Neural cell (in vitro differentiated cells): Measurements from ENCODE around the gene DLGAP4. TPM values are rescaled to one million over a fixed set of nuclear protein-coding genes. Genes with fewer than 3 reads are reported as not detected.

ENCODE experiments used
- H2AFZ ChIP-seq: fragments of 200-600, 300-800 bp; sonication (generic), shearing (Covaris generic); 2 replicates; pipeline ENCODE4 v1.6.0; 2014; ENCODE audit warnings: low read depth, mild to moderate bottlenecking, antibody characterized with exemption, low read length, moderate library complexity
- H3F3A ChIP-seq: fragments of 200-600 bp; shearing (Covaris generic); 2 replicates; pipeline ENCODE4 v1.6.1; 2016; ENCODE audit warnings: mild to moderate bottlenecking, moderate library complexity, mixed read lengths, antibody characterized with exemption, low read length; ENCODE audit not compliant: insufficient read depth, poor library complexity, severe bottlenecking
- H3K27ac ChIP-seq: fragments of 200-600, 300-800 bp; sonication (generic), shearing (Covaris generic); 2 replicates; pipeline ENCODE4 v1.5.1; 2014; ENCODE audit warnings: mild to moderate bottlenecking, low read length, moderate library complexity
- H3K27me3 ChIP-seq: fragments of 300-800, 200-600 bp; sonication (generic), shearing (Covaris generic); 2 replicates; pipeline ENCODE4 v1.6.0; 2014; ENCODE audit warnings: mild to moderate bottlenecking, low read depth, low read length, moderate library complexity; ENCODE audit not compliant: insufficient read depth
- H3K36me3 ChIP-seq: fragments of 300-800, 200-600 bp; sonication (generic), shearing (Covaris generic); 2 replicates; pipeline ENCODE4 v1.5.1; 2014; ENCODE audit warnings: mild to moderate bottlenecking, antibody characterized with exemption, low read length, moderate library complexity; ENCODE audit not compliant: insufficient read depth
- H3K4me2 ChIP-seq: fragments of 300-800, 200-600 bp; sonication (generic), shearing (Covaris generic); 2 replicates; pipeline ENCODE4 v1.6.0; 2014; ENCODE audit warnings: mild to moderate bottlenecking, low read length
- H3K4me3 ChIP-seq: fragments of 300-800, 200-600 bp; sonication (generic), shearing (Covaris generic); 2 replicates; pipeline ENCODE4 v1.5.1; 2014; ENCODE audit warnings: mild to moderate bottlenecking, low read length, moderate library complexity
- H3K79me2 ChIP-seq: fragments of 200-600 bp; shearing (Covaris generic); replicated peaks from 2 replicates; pipeline ENCODE4 v1.6.0; 2014; ENCODE audit warnings: mild to moderate bottlenecking, low read length, moderate library complexity; ENCODE audit not compliant: insufficient read depth
- H3K9ac ChIP-seq: fragments of 300-800, 200-600 bp; sonication (generic), shearing (Covaris generic); 2 replicates; pipeline ENCODE4 v1.6.1; 2016; ENCODE audit warnings: mild to moderate bottlenecking, low read length, mixed read lengths
- H3K9me2 ChIP-seq: fragments of 200-600 bp; shearing (Covaris generic); 2 replicates; pipeline ENCODE4 v1.6.1; 2016; ENCODE audit warnings: mild to moderate bottlenecking, low read length, mixed read lengths; ENCODE audit not compliant: insufficient read depth
- H3K9me3 ChIP-seq: fragments of 200-600, 300-800 bp; sonication (generic), shearing (Covaris generic); 2 replicates; pipeline ENCODE4 v1.6.1; 2016; ENCODE audit warnings: mild to moderate bottlenecking, mixed run types, low read length, moderate library complexity, mixed read lengths
- H4K20me1 ChIP-seq: fragments of 200-600 bp; shearing (Covaris generic); 2 replicates; pipeline ENCODE4 v1.6.1; 2016; ENCODE audit warnings: mild to moderate bottlenecking, mixed run types; ENCODE audit not compliant: insufficient read depth
- EP300 ChIP-seq: fragments of 450-650 bp; conservative IDR thresholded peaks from 2 replicates; pipeline ENCODE4 v1.6.1; 2014; ENCODE audit warnings: antibody characterized with exemption, mild to moderate bottlenecking, moderate library complexity; ENCODE audit not compliant: poor library complexity, severe bottlenecking
- EZH2 ChIP-seq: fragments of 200-600, 300-800 bp; shearing (Covaris generic), sonication (generic); IDR thresholded peaks from 2 replicates; pipeline ENCODE4 v1.6.1; 2014; ENCODE audit warnings: antibody characterized with exemption, low read length, borderline replicate concordance, mild to moderate bottlenecking; ENCODE audit not compliant: insufficient read depth, poor library complexity, severe bottlenecking
- MXI1 ChIP-seq: fragments of 450-650 bp; conservative IDR thresholded peaks from 2 replicates; pipeline ENCODE4 v1.6.1; 2014; ENCODE audit warnings: antibody characterized with exemption, mild to moderate bottlenecking; ENCODE audit not compliant: poor library complexity, severe bottlenecking
- POLR2AphosphoS5 ChIP-seq: IDR thresholded peaks from 2 replicates; pipeline ENCODE4 v1.6.1; 2012
- RAD21 ChIP-seq: fragments of 450-650 bp; conservative IDR thresholded peaks from 2 replicates; pipeline ENCODE4 v1.6.1; 2014; ENCODE audit warnings: antibody characterized with exemption, mild to moderate bottlenecking, moderate library complexity
- REST ChIP-seq: IDR thresholded peaks from 2 replicates; pipeline ENCODE4 v1.6.1; 2012; ENCODE audit warnings: borderline replicate concordance
- SMC3 ChIP-seq: fragments of 450-650 bp; conservative IDR thresholded peaks from 2 replicates; pipeline ENCODE4 v1.6.1; 2014; ENCODE audit warnings: antibody characterized with exemption, mild to moderate bottlenecking, moderate library complexity; ENCODE audit not compliant: poor library complexity
- TAF1 ChIP-seq: IDR thresholded peaks from 2 replicates; pipeline ENCODE4 v1.6.1; 2012; ENCODE audit warnings: low read depth
- polyA plus RNA-seq: library from polyadenylated mRNA; depleted of rRNA; stranded (reverse); fragments of >200 nt; gene quantifications from 2 replicates; pipeline ENCODE4 v1.2.3, GENCODE V29; 2014
- TF ChIP-seq, protein P1 (sequence below): fragments of 450-650 bp; IDR thresholded peaks from 2 replicates; pipeline ENCODE4 v1.5.1; 2014; ENCODE audit warnings: antibody characterized with exemption, mild to moderate bottlenecking, moderate library complexity; ENCODE audit not compliant: poor library complexity, severe bottlenecking

DLGAP4 gene
- polyA plus RNA-seq, 1 donor from 2014 or later: 31.2 TPM

DNA sequence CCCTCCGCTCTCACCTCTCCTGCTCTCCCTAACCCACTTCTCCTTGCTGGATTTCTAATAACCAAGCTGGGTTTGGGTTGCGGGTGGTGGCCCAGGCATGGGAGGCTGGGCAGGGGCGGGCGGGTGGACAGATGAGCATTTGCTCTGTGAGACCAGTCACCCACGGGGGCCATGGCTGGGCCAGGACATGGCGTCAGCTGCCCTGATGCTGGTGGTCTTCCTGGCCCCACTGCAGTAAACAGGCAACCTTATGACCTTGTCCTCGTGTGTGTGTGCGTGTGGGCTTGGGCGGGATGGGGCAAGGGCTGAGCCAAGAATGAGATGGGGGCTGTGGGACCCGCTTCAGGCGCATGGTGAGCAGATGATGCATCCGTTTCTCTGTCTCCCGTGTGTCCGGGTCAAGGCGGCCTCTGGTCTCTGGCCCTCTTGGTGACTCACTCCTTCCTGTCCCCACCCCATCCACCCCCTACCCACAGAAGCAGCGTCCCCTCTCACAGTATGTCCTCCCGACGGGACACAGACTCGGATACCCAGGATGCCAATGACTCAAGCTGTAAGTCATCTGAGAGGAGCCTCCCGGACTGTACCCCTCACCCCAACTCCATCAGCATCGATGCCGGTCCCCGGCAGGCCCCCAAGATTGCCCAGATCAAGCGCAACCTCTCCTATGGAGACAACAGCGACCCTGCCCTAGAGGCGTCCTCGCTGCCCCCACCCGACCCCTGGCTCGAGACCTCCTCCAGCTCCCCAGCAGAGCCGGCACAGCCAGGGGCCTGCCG lies 193.8 kb downstream of the DLGAP4 start:
- H3K27ac ChIP-seq: no peak overlapping the region
- H3F3A ChIP-seq: peaks cover 4% of the 10 kb centered on the region
- no peak overlapping the region for H3K4me2 ChIP-seq
- H2AFZ ChIP-seq: no peak overlapping the region
- H3K27me3 ChIP-seq: no peaks in the 10 kb centered on the region
- no peaks in the 10 kb centered on the region for H3K9me3 ChIP-seq
- H4K20me1 ChIP-seq: peaks cover 6% of the 10 kb centered on the region
- H3K4me3 ChIP-seq: no peak overlapping the region
- peaks cover 10% of the 10 kb centered on the region for H3K36me3 ChIP-seq
- H3K9me2 ChIP-seq: no peaks in the 10 kb centered on the region
- no peak overlapping the region for H3K9ac ChIP-seq
- no peak for TF ChIP-seq EP300
- TF ChIP-seq, protein P1, sequence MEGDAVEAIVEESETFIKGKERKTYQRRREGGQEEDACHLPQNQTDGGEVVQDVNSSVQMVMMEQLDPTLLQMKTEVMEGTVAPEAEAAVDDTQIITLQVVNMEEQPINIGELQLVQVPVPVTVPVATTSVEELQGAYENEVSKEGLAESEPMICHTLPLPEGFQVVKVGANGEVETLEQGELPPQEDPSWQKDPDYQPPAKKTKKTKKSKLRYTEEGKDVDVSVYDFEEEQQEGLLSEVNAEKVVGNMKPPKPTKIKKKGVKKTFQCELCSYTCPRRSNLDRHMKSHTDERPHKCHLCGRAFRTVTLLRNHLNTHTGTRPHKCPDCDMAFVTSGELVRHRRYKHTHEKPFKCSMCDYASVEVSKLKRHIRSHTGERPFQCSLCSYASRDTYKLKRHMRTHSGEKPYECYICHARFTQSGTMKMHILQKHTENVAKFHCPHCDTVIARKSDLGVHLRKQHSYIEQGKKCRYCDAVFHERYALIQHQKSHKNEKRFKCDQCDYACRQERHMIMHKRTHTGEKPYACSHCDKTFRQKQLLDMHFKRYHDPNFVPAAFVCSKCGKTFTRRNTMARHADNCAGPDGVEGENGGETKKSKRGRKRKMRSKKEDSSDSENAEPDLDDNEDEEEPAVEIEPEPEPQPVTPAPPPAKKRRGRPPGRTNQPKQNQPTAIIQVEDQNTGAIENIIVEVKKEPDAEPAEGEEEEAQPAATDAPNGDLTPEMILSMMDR: no peak
- TF ChIP-seq EZH2: no peak
- TF ChIP-seq REST: no peak
- TF ChIP-seq TAF1: no peak
- TF ChIP-seq POLR2AphosphoS5: no peak
- no peak for TF ChIP-seq RAD21
- TF ChIP-seq SMC3: no peak
- no peak for TF ChIP-seq MXI1
- peaks cover 13% of the 10 kb centered on the region for H3K79me2 ChIP-seq

GRCh38 chr20:36501367-36502006 lies 195.3 kb downstream of the DLGAP4 start:
- Histone ChIP-seq H3K27ac (no peak overlapping the region), H3K9ac (no peak overlapping the region), H3K79me2 (peaks cover 8% of the 10 kb centered on the region), H3K9me3 (no peaks in the 10 kb centered on the region), H3K4me2 (no peak overlapping the region), H3K27me3 (no peaks in the 10 kb centered on the region), H3F3A (peaks cover 4% of the 10 kb centered on the region), H3K4me3 (no peak overlapping the region), H2AFZ (no peak overlapping the region), H3K9me2 (no peaks in the 10 kb centered on the region), H4K20me1 (peaks cover 6% of the 10 kb centered on the region), H3K36me3 (peaks cover 16% of the 10 kb centered on the region)
- TF ChIP-seq REST (no peak), RAD21 (no peak), EZH2 (no peak), POLR2AphosphoS5 (no peak), SMC3 (no peak), TAF1 (no peak), MXI1 (no peak), EP300 (no peak)
- TF ChIP-seq, protein P1: no peak
